Ovary (tissue), 9 donors: ENCODE results near the gene CYP4F22. TPM values are rescaled to one million over a fixed set of nuclear protein-coding genes. Genes with fewer than 3 reads are reported as not detected.

Experiments used
- DNase-seq, 5 donors: peaks; one replicate each; pipeline ENCODE4 v3.0.0-alpha.2; 2019 to 2020
- H3K27ac ChIP-seq, 2 donors: fragments of 200-600 bp; one replicate each; pipeline versions ENCODE4 v1.5.1 to v1.8.0; 2019 to 2022
- H3K27me3 ChIP-seq: fragments of 200-600 bp; one replicate; pipeline ENCODE4 v1.8.0; 2022
- H3K36me3 ChIP-seq: fragments of 200-600 bp; sonication (generic); one replicate; pipeline ENCODE4 v1.5.1; 2019
- H3K4me1 ChIP-seq: one replicate; pipeline ENCODE4 v1.8.1; 2013; ENCODE audit warnings: mild to moderate bottlenecking, moderate library complexity; ENCODE audit not compliant: insufficient read depth
- H3K4me3 ChIP-seq: fragments of 200-600 bp; sonication (generic); one replicate; pipeline ENCODE4 v1.5.1; 2017
- H3K9me3 ChIP-seq, 2 donors: fragments of 200-600 bp in 1 of 2; sonication (generic) in 1 of 2; one replicate each; pipeline versions ENCODE4 v1.5.1 to v1.8.1; 2013 to 2019; ENCODE audit warnings: mild to moderate bottlenecking in 1 of 2, moderate library complexity in 1 of 2
- CTCF ChIP-seq, 3 donors: fragments of 450-650 bp in 2 of 3; fragments of 200-600 bp in 1 of 3; IDR thresholded peaks; one replicate each; pipeline versions ENCODE4 v1.5.1 to v1.8.0; 2016 to 2022; ENCODE audit warnings: antibody characterized with exemption in 3 of 3, mild to moderate bottlenecking in 1 of 3
- EP300 ChIP-seq: sonication (generic); formaldehyde crosslinking; IDR thresholded peaks from one replicate; pipeline ENCODE4 v1.6.1; 2017; ENCODE audit warnings: antibody characterized with exemption
- POLR2A ChIP-seq: fragments of 450-650 bp; IDR thresholded peaks from one replicate; pipeline ENCODE4 v1.6.1; 2017; ENCODE audit warnings: antibody characterized with exemption, mild to moderate bottlenecking, moderate library complexity
- WGBS, 3 donors: extraction: QIAGEN DNeasy Blood & Tissue Kit in 1 of 3; methylation state at CpG; one replicate each; pipeline versions ENCODE4 v1.1.5 to v1.1.7; 2013 to 2017; 5-methylcytosine and 5-hydroxymethylcytosine counted together
- intact Hi-C, 4 donors: fragments of 100-400 bp; cut with DNase I; formaldehyde crosslinking; loops; one replicate each; pipeline versions ENCODE4 v1.11.0 to v1.15.1; 2022 to 2023
- polyA plus RNA-seq, 2 donors: library from polyadenylated mRNA; stranded (reverse); fragments of 200-250 nt in 1 of 2; fragments of 350-450 nt in 1 of 2; fragmentation: Illumina TruSeq in 1 of 2; extraction: RNeasy Lipid Tissue Mini Kit (QIAGEN cat#74804) in 1 of 2; gene quantifications; one replicate each; pipeline ENCODE4 v1.2.3, GENCODE V29; 2013 to 2014
- total RNA-seq, 7 donors: library from RNA; depleted of rRNA in 2 of 7; stranded (reverse); fragments of >200 nt in 2 of 7; fragmentation: NEBNext Ultra II Directional in 3 of 7; extraction: Animal tissue kit (Norgen Biotek cat#: 25700) in 3 of 7; gene quantifications; one replicate each; pipeline versions ENCODE4 v1.1.0 to v1.2.4, GENCODE V29; 2016 to 2023
- donor health status: DM: no; HTN: no; CAD: no; lungs with moderate emphysema.
- donor health status: DM: no; HTN: no; CAD: no.
- donor health status: Bipolar disorder and iron deficiency.
- donor health status: DM: yes; HTN: yes; CAD: no.
- donor health status: DM: no; HTN: no; CAD: no.
- donor health status: DM: yes; HTN: yes; CAD: no.

The CYP4F22 gene
- total and polyA plus RNA-seq, 9 donors = 0.08 to 0.13 (median 0.13) TPM; not detected in 6

- Histone ChIP-seq H3K27ac (no peak overlapping the region), H3K9me3 (no peaks in the 10 kb centered on the region), H3K36me3 (no peaks in the 10 kb centered on the region), H3K4me3 (no peak overlapping the region), H3K27me3 (no peaks in the 10 kb centered on the region), H3K4me1 (no peaks in the 10 kb centered on the region)
- intact Hi-C loops = no loop called here
- TF ChIP-seq EP300 = no peak
- TF ChIP-seq CTCF (IDR thresholded peaks at IDR 0.05) = no peak
- no peak for TF ChIP-seq POLR2A
- 46 to 54% (median 50%) methylated on average over 13 of the region's 13 CpGs for WGBS, 3 donors
- DNase-seq = no peak
Observed at GRCh38 chr19:15488489-15489226, 19.7 kb upstream of the CYP4F22 start.

DNA sequence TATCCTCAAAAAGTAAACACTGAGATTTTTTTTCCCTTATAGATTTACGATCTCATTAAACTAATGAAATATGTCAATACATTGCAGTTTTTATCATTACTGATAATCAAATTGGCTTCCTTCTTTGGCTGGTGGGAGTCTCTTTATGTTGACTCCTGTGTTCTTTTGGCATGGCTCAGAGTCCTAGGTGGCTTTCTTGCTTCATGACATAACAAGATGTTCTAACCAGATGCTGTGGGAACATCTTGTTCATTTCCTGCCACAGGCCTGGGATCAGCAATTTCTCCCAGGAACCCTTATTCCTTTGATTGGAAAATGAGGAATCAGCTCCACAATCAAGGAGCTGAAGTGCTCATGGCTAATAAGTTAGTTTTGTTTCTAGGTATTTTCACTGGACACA lies 13.2 kb upstream of the CYP4F22 start:
- TF ChIP-seq POLR2A = no peak
- TF ChIP-seq EP300 = no peak
- TF ChIP-seq CTCF (IDR thresholded peaks at IDR 0.05) = no peak
- Histone ChIP-seq H3K4me1 (no peaks in the 10 kb centered on the region), H3K27me3 (no peaks in the 10 kb centered on the region), H3K36me3 (no peaks in the 10 kb centered on the region), H3K27ac (no peak overlapping the region), H3K9me3 (no peaks in the 10 kb centered on the region), H3K4me3 (no peak overlapping the region)
- intact Hi-C loops = no loop called here
- WGBS, 3 donors = 93 to 96% (median 94%) methylated on average over 1 of the region's 1 CpG
- no peak for DNase-seq

GRCh38 chr19:15498156-15498858 lies 10.0 kb upstream of the CYP4F22 start:
- Histone ChIP-seq H3K27me3 (no peaks in the 10 kb centered on the region), H3K4me1 (no peaks in the 10 kb centered on the region), H3K36me3 (no peaks in the 10 kb centered on the region), H3K4me3 (no peak overlapping the region), H3K9me3 (no peaks in the 10 kb centered on the region), H3K27ac (no peak overlapping the region)
- no peak for DNase-seq
- intact Hi-C loops = no loop called here
- no peak for TF ChIP-seq POLR2A
- TF ChIP-seq CTCF (IDR thresholded peaks at IDR 0.05) = no peak
- TF ChIP-seq EP300 = no peak
- WGBS, 3 donors = 70 to 73% (median 72%) methylated on average over 10 of the region's 10 CpGs

DNA sequence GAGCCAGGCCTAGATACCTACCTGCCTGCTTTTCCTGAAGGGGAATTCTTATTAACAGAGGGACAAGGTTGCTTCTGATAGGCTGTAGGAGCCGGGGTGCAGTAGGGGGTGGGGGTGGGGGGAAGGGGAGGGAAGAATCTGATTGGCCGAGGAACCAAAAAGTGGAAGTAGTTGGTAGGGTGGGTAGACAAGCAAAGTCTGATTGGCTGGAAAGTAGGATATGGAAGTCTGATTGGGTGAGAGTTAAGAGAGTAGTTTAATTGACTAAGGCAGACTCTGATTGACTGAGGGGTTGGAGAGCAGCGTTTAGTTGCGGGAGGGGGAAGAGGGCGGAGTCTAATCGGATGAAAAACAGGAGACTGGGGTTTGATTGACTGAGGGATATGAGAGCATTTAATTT lies 9.4 kb upstream of the CYP4F22 start:
- 44 to 56% (median 49%) methylated on average over 6 of the region's 6 CpGs for WGBS, 3 donors
- Histone ChIP-seq H3K9me3 (no peaks in the 10 kb centered on the region), H3K27me3 (no peaks in the 10 kb centered on the region), H3K4me1 (no peaks in the 10 kb centered on the region), H3K4me3 (no peak overlapping the region), H3K27ac (no peak overlapping the region), H3K36me3 (no peaks in the 10 kb centered on the region)
- intact Hi-C loops = no loop called here
- DNase-seq = no peak
- no peak for TF ChIP-seq EP300
- TF ChIP-seq CTCF (IDR thresholded peaks at IDR 0.05) = no peak
- TF ChIP-seq POLR2A = no peak
